GM18505 (cell line): ENCODE measurements around the gene GRID1.

Experiments
- ATAC-seq: cut with Tn5 transposase; IDR thresholded peaks from one replicate; pipeline ENCODE4 v1.9.1; 2021; ENCODE audit not compliant: unreplicated experiment
- POLR2A ChIP-seq: IDR thresholded peaks from 4 replicates; pipeline ENCODE4 v1.6.1; 2011; ENCODE audit warnings: borderline replicate concordance; ENCODE audit not compliant: insufficient read depth, insufficient read length; ENCODE audit errors: extremely low read depth

GRID1 gene

DNA sequence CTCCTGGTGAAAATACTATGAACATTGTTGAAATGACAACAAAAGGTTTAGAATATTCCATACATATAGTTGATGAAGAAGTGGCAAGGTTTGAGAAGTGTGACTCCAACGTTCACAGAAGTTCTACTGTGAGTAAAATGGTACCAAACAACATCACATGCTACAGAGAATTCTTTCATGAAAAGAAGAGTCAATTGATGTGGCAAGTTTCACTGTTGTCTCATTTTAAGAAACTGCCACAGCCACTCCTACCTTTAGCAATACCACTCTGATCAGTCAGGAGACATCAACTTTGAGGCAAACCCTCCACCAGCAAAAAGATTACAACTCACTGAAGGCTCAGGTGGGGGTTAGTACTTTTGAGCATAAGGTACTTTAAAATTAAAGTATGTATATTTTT lies 693.3 kb downstream of the GRID1 start:
- no peak for ATAC-seq
- TF ChIP-seq POLR2A: no peak

GRCh38 chr10:85671530-85671929 lies 695.1 kb downstream of the GRID1 start:
- TF ChIP-seq POLR2A: no peak
- ATAC-seq: no peak

DNA sequence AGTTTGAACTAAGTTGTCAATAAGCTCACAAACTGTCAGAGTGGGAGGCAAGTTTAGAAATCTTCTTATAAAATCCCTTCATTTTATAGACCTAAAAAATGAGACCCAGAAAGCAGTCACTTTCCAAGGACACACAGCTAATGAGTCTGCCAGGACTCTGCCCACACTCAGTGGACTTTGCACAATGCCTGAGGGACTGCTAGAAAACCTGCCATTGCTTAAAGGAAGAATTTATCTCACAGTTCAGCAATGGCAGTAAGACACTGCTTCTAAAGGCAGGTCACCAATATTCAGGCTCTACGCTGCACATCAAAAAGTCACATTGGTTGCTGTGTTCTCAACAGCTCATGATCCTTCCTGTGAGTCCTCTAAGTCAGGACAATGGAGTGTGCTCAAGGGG lies 698.1 kb downstream of the GRID1 start:
- TF ChIP-seq POLR2A: no peak
- no peak for ATAC-seq

GRCh38 chr10:85667638-85668233 lies 698.9 kb downstream of the GRID1 start:
- TF ChIP-seq POLR2A: no peak
- ATAC-seq: no peak

DNA sequence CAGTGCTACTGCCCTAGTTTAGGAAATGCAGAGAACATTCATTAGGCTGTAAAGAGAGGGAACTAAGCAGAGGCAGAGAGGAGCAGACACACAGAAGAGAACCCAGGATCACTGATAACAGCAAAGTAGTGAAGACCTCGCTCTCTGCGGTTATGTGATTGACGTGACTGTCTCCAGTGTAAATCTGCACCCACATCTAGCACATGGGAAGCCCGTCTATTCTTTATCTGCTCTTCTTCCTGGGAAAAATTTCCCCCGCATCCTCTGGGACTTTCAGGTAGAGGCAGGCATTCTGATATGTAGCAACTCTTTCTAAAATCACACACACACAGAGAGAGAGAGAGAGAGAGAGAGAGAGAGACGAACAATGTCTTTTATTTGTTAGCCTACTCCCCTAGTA lies 699.6 kb downstream of the GRID1 start:
- TF ChIP-seq POLR2A: no peak
- ATAC-seq: no peak

- no peak for ATAC-seq
- no peak for TF ChIP-seq POLR2A
Observed at GRCh38 chr10:85666102-85666501, 700.5 kb downstream of the GRID1 start.

- TF ChIP-seq POLR2A: no peak
- ATAC-seq: no peak
Observed at GRCh38 chr10:85665681-85666080, 700.9 kb downstream of the GRID1 start.

- ATAC-seq: no peak
- TF ChIP-seq POLR2A: no peak
Observed at GRCh38 chr10:85665078-85665477, 701.5 kb downstream of the GRID1 start.

GRCh38 chr10:85661123-85661522 lies 705.5 kb downstream of the GRID1 start:
- no peak for ATAC-seq

DNA sequence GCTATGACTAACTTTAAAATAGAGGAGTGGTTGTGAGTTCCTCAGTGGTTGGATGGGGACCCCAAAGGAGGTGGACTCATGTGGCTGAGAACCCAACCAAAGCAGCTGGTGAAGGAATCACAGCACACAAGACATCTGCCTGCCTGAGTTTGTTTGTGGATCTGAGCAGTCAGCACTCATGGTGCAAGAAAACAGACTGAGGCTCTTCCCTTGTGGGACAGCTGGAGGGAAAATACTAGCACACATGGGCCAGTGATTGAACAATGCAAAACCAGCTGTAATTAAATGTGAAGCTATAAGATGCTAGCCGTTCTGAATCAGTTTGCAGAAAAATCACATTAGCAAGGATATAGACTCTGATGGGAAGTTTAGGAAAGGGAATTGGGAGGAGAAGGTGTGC lies 707.3 kb downstream of the GRID1 start:
- ATAC-seq: no peak
- TF ChIP-seq POLR2A: no peak

More at GRCh38 chr10:85661123-85661522, 705.5 kb downstream of the GRID1 start:
- TF ChIP-seq POLR2A: no peak

GRCh38 chr10:85658518-85658917 lies 708.1 kb downstream of the GRID1 start:
- no peak for TF ChIP-seq POLR2A
- ATAC-seq: no peak

- TF ChIP-seq POLR2A: no peak
Observed at GRCh38 chr10:85657476-85658113, 709.0 kb downstream of the GRID1 start.

DNA sequence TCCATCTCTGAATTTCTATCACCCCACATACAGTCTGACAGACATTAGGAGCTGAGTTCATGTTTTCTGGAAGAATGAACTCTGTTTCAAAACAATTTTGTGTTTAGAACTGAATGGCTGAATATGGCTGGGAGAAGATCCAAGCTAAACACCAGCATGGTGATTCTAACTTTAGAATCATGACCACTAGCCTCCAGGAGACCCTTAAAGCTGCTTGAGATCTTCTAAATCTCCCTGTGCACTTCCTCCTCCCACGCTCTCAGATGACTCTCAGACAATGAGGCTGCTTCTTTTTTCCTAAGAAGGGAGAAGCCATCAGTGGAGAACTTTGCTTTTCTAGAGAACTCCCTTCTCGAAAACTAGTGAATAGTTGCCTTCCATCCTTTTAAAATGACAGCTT lies 711.2 kb downstream of the GRID1 start:
- no peak for TF ChIP-seq POLR2A
- ATAC-seq: no peak

More at GRCh38 chr10:85657476-85658113, 709.0 kb downstream of the GRID1 start:
- no peak for ATAC-seq

DNA sequence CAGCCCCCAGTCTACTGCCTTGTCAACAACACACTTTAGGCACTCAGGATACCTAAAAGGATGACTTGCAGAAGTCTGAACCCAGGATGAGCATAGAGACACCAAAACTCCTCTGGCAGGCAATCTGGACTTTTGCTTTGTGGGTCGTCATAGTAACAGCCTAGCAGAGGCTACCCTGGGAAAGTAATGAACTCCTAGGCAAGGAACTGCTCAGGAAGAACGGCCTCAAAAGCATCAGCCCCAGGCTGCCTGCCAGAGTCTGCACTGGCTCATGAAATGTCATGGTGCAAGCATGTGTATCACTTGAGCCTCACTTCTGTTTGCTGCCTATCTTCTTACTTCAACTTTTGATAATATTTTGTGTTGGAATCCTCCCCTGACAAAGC lies 715.1 kb downstream of the GRID1 start:
- ATAC-seq: no peak
- TF ChIP-seq POLR2A: no peak
